ENCODE measurements around the gene VAV3.

The VAV3 gene

DNA sequence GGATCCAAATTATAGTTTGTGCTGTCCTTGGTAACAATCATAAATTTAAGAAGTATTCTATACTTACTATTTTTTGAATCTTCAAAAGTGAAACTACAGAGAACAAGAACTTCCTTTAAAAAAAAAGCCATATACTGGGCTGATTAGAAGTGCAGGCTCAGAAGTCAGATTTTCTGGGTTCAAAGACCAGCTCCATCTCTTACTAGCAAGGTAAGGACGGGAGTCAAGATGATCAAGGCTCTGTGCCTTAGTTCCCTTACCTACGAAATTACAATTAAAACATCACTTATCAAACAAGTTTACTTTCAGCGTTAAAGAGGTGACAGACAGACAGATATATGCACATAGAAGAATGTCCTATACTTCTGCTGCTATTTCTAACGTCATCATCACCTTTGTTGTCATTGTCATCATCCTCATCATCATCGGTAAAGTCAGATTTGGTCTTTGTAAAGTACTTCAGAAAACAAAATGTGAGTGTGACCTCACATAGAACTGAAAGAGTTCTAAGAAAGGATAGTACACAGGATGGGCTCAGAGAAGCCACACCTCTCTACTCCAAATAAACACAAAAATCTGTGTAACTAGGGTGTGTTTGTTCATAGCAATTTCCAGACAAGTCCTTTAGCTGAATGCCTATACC, 178.7 kb downstream of the VAV3 start:
- Mint-ChIP-seq H3K4me1 (no peaks in the 10 kb centered on the region), H3K9me3 (no peaks in the 10 kb centered on the region), H3K27ac (no peak overlapping the region), H3K4me3 (no peak overlapping the region), H3K36me3 (ENCODE audit: low read depth) (no peaks in the 10 kb centered on the region), H3K27me3 (ENCODE audit: low read depth, poor library complexity) (peaks cover 4% of the 10 kb centered on the region)
- DNase-seq = no peak
- TF ChIP-seq, protein P1, sequence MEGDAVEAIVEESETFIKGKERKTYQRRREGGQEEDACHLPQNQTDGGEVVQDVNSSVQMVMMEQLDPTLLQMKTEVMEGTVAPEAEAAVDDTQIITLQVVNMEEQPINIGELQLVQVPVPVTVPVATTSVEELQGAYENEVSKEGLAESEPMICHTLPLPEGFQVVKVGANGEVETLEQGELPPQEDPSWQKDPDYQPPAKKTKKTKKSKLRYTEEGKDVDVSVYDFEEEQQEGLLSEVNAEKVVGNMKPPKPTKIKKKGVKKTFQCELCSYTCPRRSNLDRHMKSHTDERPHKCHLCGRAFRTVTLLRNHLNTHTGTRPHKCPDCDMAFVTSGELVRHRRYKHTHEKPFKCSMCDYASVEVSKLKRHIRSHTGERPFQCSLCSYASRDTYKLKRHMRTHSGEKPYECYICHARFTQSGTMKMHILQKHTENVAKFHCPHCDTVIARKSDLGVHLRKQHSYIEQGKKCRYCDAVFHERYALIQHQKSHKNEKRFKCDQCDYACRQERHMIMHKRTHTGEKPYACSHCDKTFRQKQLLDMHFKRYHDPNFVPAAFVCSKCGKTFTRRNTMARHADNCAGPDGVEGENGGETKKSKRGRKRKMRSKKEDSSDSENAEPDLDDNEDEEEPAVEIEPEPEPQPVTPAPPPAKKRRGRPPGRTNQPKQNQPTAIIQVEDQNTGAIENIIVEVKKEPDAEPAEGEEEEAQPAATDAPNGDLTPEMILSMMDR (IDR thresholded peaks at IDR 0.05) = no peak

DNA sequence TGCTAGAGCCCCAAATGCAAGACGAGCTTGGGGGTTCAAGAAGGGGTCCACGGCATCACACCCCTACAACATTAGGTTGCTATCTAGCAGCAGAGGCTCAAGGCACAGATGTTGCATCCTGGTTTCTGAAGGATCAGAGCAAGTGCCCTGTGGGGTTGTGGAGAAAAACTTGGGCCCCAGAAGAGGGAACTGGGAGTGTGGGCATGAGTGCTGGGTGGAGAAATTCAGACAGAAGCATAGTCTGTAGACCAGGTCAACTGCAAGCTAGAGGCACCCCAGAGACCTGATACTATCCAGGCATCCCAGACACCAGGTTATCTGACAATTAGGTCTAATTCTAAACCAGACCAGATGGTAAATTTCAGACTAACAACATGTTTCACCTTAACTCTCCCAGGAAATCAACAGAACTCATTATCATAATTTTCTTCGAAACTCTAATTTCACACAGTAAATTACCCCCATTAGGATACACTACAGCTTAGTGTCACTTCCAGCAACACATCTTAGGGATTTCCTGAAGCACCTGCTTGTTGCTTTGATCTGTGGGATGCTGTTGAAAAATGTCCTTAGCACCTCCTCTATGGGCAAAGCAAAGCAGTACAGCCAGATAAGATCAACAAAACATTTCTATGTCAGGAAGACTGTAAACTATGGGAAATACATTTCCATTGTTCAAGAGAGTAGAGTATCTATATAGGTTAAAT, 179.3 kb downstream of the VAV3 start:
- Mint-ChIP-seq H3K27ac (no peak overlapping the region), H3K9me3 (no peaks in the 10 kb centered on the region), H3K4me3 (no peak overlapping the region), H3K36me3 (ENCODE audit: low read depth) (no peaks in the 10 kb centered on the region), H3K27me3 (ENCODE audit: low read depth, poor library complexity) (peaks cover 6% of the 10 kb centered on the region), H3K4me1 (no peaks in the 10 kb centered on the region)
- TF ChIP-seq, protein P1 (IDR thresholded peaks at IDR 0.05) = no peak
- DNase-seq = no peak

DNA sequence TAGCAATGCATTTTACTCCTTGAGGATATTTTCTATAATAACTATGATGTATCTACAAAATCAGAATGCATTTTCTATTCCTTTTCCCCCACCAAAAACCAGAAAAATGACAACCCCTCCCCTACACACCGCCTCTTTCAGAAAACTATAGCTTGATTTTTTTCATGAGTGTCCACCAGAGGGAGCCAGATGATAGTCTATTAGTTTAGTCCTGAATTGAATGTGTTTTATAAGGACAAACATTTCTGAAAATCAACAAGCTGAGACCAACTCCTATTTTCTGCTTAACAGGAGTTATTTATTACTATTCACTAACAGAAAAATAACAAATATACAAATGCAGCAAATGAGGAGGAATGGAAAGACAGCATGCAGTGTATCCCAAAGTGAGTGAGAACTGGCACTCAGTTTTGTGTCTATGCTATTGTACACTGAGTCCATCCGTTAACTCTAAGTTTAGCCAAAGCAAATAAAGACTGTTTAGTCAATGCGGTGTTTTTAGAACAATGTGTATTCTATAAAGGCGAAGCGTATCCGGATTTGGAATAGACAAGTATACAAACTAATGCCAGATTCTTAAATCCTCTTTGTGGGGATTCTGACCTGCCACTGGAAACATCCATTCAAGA, 182.6 kb downstream of the VAV3 start:
- no peak overlapping the region for H3K4me3 Mint-ChIP-seq
- no peaks in the 10 kb centered on the region for H3K4me1 Mint-ChIP-seq
- H3K9me3 Mint-ChIP-seq = no peaks in the 10 kb centered on the region
- DNase-seq = peak; percentile 30
- H3K36me3 Mint-ChIP-seq (ENCODE audit: low read depth) = no peaks in the 10 kb centered on the region
- TF ChIP-seq, protein P1 (IDR thresholded peaks at IDR 0.05) = peak; percentile 74
- H3K27me3 Mint-ChIP-seq (ENCODE audit: low read depth, poor library complexity) = peaks cover 8% of the 10 kb centered on the region
- H3K27ac Mint-ChIP-seq = no peak overlapping the region

DNA sequence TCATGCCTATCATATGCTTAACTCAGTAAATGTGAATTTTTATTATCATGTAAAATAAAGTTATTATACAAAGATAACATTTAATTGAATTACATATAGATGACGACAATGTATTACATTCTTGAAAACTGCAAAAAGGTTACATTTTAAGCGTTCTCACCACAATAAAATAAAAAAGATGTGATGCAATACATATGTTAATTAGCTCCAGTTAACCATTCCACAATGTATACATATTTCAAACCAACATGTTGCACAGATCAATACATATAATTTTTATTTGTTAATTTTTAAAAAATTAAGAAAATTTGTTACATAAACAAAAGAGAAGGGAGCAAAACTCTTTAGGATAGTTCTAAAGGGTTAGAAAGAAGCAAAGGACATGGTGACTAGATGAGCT, 183.7 kb downstream of the VAV3 start:
- Mint-ChIP-seq H3K4me3 (no peak overlapping the region), H3K27ac (no peak overlapping the region), H3K9me3 (no peaks in the 10 kb centered on the region), H3K4me1 (no peaks in the 10 kb centered on the region), H3K36me3 (ENCODE audit: low read depth) (no peaks in the 10 kb centered on the region), H3K27me3 (ENCODE audit: low read depth, poor library complexity) (peaks cover 8% of the 10 kb centered on the region)
- no peak for DNase-seq
- TF ChIP-seq, protein P1 (IDR thresholded peaks at IDR 0.05) = no peak

DNA sequence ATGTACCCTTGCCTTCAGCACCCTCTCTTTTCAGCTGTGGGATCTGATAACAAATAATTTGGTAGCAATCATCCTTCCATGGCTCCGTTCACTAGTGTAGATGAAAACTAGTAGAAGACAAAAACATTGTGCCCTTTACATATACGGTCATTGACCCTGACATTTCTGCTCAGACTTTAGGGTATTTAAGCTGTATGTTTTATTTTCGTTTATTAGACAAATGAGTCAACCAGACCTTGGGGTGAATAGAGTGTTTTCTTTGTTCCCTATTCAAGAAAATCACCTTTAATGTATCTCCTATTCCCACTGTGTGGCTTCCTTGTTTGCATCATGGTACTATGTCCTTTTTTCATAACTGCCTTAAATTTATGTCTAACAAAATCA, 187.3 kb downstream of the VAV3 start:
- TF ChIP-seq, protein P1 (IDR thresholded peaks at IDR 0.05) = no peak
- Mint-ChIP-seq H3K9me3 (no peaks in the 10 kb centered on the region), H3K27me3 (ENCODE audit: low read depth, poor library complexity) (peaks cover 8% of the 10 kb centered on the region), H3K27ac (no peak overlapping the region), H3K36me3 (ENCODE audit: low read depth) (no peaks in the 10 kb centered on the region), H3K4me1 (no peaks in the 10 kb centered on the region), H3K4me3 (no peak overlapping the region)
- DNase-seq = no peak
